ENCODE measurements around the gene TNFRSF14.

Gene TNFRSF14

GRCh38 chr1:2589431-2590232, 33.5 kb downstream of the TNFRSF14 start:
- no peak for DNase-seq

GRCh38 chr1:2590233-2591141, 34.3 kb downstream of the TNFRSF14 start:
- DNase-seq: no peak

- no peak for DNase-seq
Observed at GRCh38 chr1:2591233-2591580, 35.0 kb downstream of the TNFRSF14 start.

- no peak for DNase-seq
Observed at GRCh38 chr1:2591581-2592261, 35.5 kb downstream of the TNFRSF14 start.

- DNase-seq: no peak
Observed at GRCh38 chr1:2592672-2593071, 36.5 kb downstream of the TNFRSF14 start.

GRCh38 chr1:2593251-2593878, 37.2 kb downstream of the TNFRSF14 start:
- DNase-seq: no peak

- no peak for DNase-seq
Observed at GRCh38 chr1:2594001-2594640, 38.0 kb downstream of the TNFRSF14 start.

- DNase-seq: no peak
Observed at GRCh38 chr1:2594641-2595131, 38.5 kb downstream of the TNFRSF14 start.

GRCh38 chr1:2595261-2595811, 39.2 kb downstream of the TNFRSF14 start:
- DNase-seq: no peak

GRCh38 chr1:2595812-2596529, 39.8 kb downstream of the TNFRSF14 start:
- no peak for DNase-seq

GRCh38 chr1:2596530-2597333, 40.6 kb downstream of the TNFRSF14 start:
- DNase-seq: no peak

GRCh38 chr1:2597441-2598328, 41.5 kb downstream of the TNFRSF14 start:
- no peak for DNase-seq

GRCh38 chr1:2598329-2598931, 42.3 kb downstream of the TNFRSF14 start:
- DNase-seq: no peak

- no peak for DNase-seq
Observed at GRCh38 chr1:2601721-2602303, 45.6 kb downstream of the TNFRSF14 start.

GRCh38 chr1:2602311-2602835, 46.2 kb downstream of the TNFRSF14 start:
- no peak for DNase-seq

- no peak for DNase-seq
Observed at GRCh38 chr1:2602866-2603520, 46.8 kb downstream of the TNFRSF14 start.

- no peak for DNase-seq
Observed at GRCh38 chr1:2603521-2604155, 47.5 kb downstream of the TNFRSF14 start.
